Uterus (tissue), 4 donors: ENCODE results near the gene AXIN1. TPM values are rescaled to one million over a fixed set of nuclear protein-coding genes. Genes with fewer than 3 reads are reported as not detected.

Experiments
- DNase-seq, 2 donors: peaks; one replicate each; pipeline ENCODE4 v3.0.0-alpha.2; 2019 to 2020
- H3K27ac ChIP-seq, 2 donors: fragments of 200-600 bp; sonication (generic); 1 replicate in 1 of 2; 2 replicates in 1 of 2; pipeline ENCODE4 v1.5.1; 2016 to 2018
- H3K27me3 ChIP-seq, 2 donors: fragments of 200-600 bp; sonication (generic); one replicate each; pipeline ENCODE4 v1.5.1; 2018 to 2019; ENCODE audit warnings: control low read depth in 1 of 2
- H3K36me3 ChIP-seq, 2 donors: fragments of 200-600 bp; sonication (generic); one replicate each; pipeline ENCODE4 v1.5.1; 2019; ENCODE audit warnings: control low read depth in 1 of 2
- H3K4me1 ChIP-seq, 2 donors: fragments of 200-600 bp; sonication (generic); one replicate each; pipeline ENCODE4 v1.5.1; 2018 to 2019; ENCODE audit warnings: control low read depth in 1 of 2
- H3K4me3 ChIP-seq, 2 donors: fragments of 200-600 bp; sonication (generic); 1 replicate in 1 of 2; 2 replicates in 1 of 2; pipeline ENCODE4 v1.5.1; 2018 to 2019; ENCODE audit warnings: mild to moderate bottlenecking in 1 of 2
- H3K9me3 ChIP-seq, 2 donors: fragments of 200-600 bp; sonication (generic); one replicate each; pipeline ENCODE4 v1.5.1; 2019; ENCODE audit warnings: control low read depth in 1 of 2
- CTCF ChIP-seq, 4 experiments: fragments of 200-600 bp in 2 of 4; fragments of 450-650 bp in 2 of 4; sonication (generic) in 2 of 4; IDR thresholded peaks; one replicate each; pipeline ENCODE4 v1.5.1; 2016 to 2019; ENCODE audit warnings: antibody characterized with exemption in 4 of 4, mild to moderate bottlenecking in 2 of 4, moderate library complexity in 1 of 4
- POLR2A ChIP-seq, 2 donors: fragments of 450-650 bp; IDR thresholded peaks; one replicate each; pipeline ENCODE4 v1.6.1; 2016; ENCODE audit warnings: antibody characterized with exemption in 2 of 2, mild to moderate bottlenecking in 1 of 2, moderate library complexity in 1 of 2
- intact Hi-C: fragments of 100-400 bp; cut with DNase I; formaldehyde crosslinking; loops from one replicate; pipeline ENCODE4 v1.15.1; 2023; ENCODE audit warnings: low total_unique reads
- total RNA-seq, 4 donors: library from RNA; depleted of rRNA in 3 of 4; stranded (reverse); fragments of >200 nt in 3 of 4; gene quantifications; one replicate each; pipeline versions ENCODE4 v1.1.0 to v1.2.4, GENCODE V29; 2014 to 2023
- donor health status: DM: yes; HTN: yes; CAD: no.

Gene AXIN1
- total RNA-seq, 4 donors from 2014 or later, result 6.2 to 23.6 (median 19.9) TPM

- no peaks in the 10 kb centered on the region for H3K36me3 ChIP-seq
- intact Hi-C loops, result loop anchor here (10.0 kb wide), 1 partner anchor 57 kb away; no protein-coding TSS in a partner anchor
- H3K9me3 ChIP-seq, result no peaks in the 10 kb centered on the region
- no peak for DNase-seq
- H3K27me3 ChIP-seq, result no peaks in the 10 kb centered on the region
- no peak overlapping the region for H3K27ac ChIP-seq
- TF ChIP-seq CTCF (IDR thresholded peaks at IDR 0.05), result no peak
- no peak for TF ChIP-seq POLR2A (IDR thresholded peaks at IDR 0.05)
- no peak overlapping the region for H3K4me3 ChIP-seq
- no peaks in the 10 kb centered on the region for H3K4me1 ChIP-seq
Observed at GRCh38 chr16:287298-287811, 65.2 kb downstream of the AXIN1 start.

GRCh38 chr16:286491-287297, 65.8 kb downstream of the AXIN1 start:
- DNase-seq, result no peak
- no peak overlapping the region for H3K27ac ChIP-seq
- intact Hi-C loops, result loop anchor here (10.0 kb wide), 1 partner anchor 58 kb away; no protein-coding TSS in a partner anchor
- no peaks in the 10 kb centered on the region for H3K36me3 ChIP-seq
- H3K9me3 ChIP-seq, result no peaks in the 10 kb centered on the region
- TF ChIP-seq CTCF (IDR thresholded peaks at IDR 0.05), result no peak
- TF ChIP-seq POLR2A (IDR thresholded peaks at IDR 0.05), result no peak
- no peaks in the 10 kb centered on the region for H3K4me1 ChIP-seq
- H3K27me3 ChIP-seq, result no peaks in the 10 kb centered on the region
- H3K4me3 ChIP-seq, result no peak overlapping the region

GRCh38 chr16:285146-286055, 67.1 kb downstream of the AXIN1 start:
- intact Hi-C loops, result loop anchor here (10.0 kb wide), 1 partner anchor 59 kb away; no protein-coding TSS in a partner anchor
- Histone ChIP-seq H3K9me3 (no peaks in the 10 kb centered on the region), H3K27ac (no peak overlapping the region), H3K4me3 (no peak overlapping the region), H3K36me3 (no peaks in the 10 kb centered on the region), H3K27me3 (peaks cover 3 to 8% of the 10 kb centered on the region in 2 donors), H3K4me1 (peaks cover 0 to 5% of the 10 kb centered on the region in 2 donors)
- DNase-seq, result no peak
- TF ChIP-seq POLR2A (IDR thresholded peaks at IDR 0.05), result no peak
- no peak for TF ChIP-seq CTCF (IDR thresholded peaks at IDR 0.05)

GRCh38 chr16:284204-285120, 68.1 kb downstream of the AXIN1 start:
- Histone ChIP-seq H3K4me3 (no peak overlapping the region), H3K9me3 (no peaks in the 10 kb centered on the region), H3K4me1 (peaks cover 0 to 9% of the 10 kb centered on the region in 2 donors), H3K27ac (no peak overlapping the region), H3K27me3 (peaks cover 3 to 8% of the 10 kb centered on the region in 2 donors), H3K36me3 (no peaks in the 10 kb centered on the region)
- no peak for DNase-seq
- intact Hi-C loops, result loop anchor here (10.0 kb wide), 1 partner anchor 60 kb away; no protein-coding TSS in a partner anchor
- no peak for TF ChIP-seq CTCF (IDR thresholded peaks at IDR 0.05)
- no peak for TF ChIP-seq POLR2A (IDR thresholded peaks at IDR 0.05)
